ENCODE results near the gene RFT1.
"Not testable (repeated sequence)": the region's sequence is repeated elsewhere in the genome, so short reads cannot be mapped to it uniquely, and the experiment has no call there.

The RFT1 gene

DNA sequence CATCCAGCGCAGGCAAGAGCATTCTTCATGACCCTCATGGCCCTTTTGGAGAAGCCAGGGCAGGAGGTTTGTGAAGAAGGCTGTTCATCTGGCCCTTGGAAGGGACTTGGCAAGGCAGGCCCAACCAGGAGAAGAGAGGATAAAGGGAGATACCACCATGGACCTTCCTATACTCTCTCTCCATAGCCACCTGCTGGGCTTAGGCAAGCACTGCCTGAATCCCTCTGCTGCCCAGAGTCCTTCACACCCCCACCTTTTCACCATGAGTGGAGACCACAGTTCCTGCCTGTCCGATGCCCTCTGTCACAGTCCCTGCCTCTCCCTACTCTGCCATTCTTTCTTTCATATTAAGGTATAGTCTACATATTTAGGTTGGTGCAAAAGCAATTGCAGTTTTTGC lies 73.8 kb downstream of the RFT1 start:
- intact Hi-C loops (cut with DNase I) = no loop called here
- no peak for DNase-seq

GRCh38 chr3:53054233-53054632 lies 76.0 kb downstream of the RFT1 start:
- intact Hi-C loops (cut with DNase I); DNase-seq: not testable (repeated sequence)

DNA sequence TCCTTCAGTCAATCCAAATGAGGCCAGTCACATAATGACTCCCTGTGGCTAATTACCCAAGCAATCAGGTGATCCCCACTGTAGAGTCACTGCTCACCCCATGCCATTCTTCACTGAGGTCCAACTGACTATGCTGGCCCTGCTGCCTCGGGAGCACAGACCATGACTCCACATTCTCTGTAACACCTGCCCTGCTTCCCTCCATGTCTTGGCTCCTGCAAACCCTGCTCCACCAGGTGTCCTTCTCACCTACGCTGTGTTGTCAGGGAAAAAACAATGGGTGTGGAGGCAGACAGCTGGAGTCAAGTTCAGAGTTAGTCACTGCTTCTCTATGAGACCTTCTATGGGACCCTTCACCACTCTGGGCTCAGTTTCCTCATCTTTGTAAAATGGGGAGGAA lies 78.3 kb downstream of the RFT1 start:
- intact Hi-C loops (cut with DNase I) = no loop called here

DNA sequence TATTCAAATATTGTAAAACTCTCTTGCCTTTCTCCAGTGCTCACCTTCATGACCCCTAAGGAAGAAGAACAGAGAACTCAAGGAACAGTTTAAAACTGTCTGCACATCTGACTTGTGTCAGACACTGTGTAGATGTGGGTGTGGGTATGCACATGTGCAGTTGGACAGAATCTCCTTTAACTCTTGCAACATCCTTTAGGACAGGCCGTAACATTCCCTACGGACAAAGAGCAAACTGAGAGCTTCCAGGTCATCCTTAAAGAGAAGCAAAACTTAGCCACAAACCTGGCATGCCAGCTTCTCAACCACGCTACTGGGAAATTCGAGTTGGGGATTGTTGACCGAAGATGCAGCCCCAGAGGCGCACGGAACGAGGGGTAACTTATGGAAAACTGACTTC lies 80.2 kb downstream of the RFT1 start:
- DNase-seq = no peak
- intact Hi-C loops (cut with DNase I) = loop anchor here (5.0 kb wide), 1 partner anchor 363 kb away; the partner anchor contains the start of genes GNL3 and PBRM1

More for the DNA sequence above, 78.3 kb downstream of the RFT1 start:
- DNase-seq = no peak

DNA sequence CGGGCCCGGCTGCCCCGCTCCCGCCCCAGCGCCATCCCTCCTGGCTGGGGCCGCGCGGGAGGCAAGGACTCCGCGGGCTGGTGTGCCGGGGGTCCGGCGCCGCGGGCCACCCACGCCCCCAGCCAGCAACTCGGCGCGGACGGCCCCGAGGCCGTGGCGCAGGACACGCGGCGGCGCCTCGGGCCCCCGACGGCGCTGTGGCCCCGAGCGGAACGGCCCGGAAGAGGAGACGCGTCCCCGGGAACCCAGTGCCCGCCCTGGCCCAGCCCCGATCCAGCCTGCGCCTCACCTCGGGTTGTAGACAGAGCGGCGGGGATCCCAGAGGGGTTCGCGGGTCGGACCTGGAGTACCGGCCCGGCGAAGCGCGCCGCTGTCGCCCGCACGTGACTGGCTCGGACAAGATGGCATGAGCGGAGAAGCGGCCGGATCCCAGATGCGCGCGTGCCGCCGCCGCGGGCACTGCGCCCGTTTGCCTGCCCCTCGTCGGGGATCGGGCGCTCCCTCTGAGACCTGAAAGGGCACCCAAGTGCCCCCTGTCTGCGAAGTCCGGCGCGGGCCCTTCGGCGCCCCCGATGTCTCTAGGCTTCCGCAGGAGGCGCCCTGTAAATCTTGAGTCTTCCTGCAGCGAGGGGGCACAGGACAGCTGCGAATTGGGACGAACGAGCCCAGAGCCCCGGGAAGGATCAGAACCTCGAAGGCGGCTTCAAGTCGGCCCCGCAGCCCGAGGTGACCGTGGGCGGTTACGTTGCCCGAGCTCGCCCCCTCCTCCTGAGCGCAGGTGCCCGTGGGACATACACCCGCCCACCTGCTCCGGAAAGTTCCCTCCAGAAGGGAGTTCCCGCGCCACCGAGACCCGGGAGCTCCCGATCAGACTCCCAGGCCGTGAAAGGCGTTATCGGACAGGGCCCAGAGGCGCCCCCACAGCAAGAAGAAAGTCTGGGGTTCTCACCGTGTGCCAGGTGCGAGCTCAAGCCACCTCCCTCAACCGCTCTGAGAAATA lies 83.8 kb downstream of the RFT1 start:
- intact Hi-C loops (cut with DNase I) = loop anchor here (5.0 kb wide), 1 partner anchor 359 kb away; the partner anchor contains the start of genes GNL3 and PBRM1
- DNase-seq = peak; percentile 7 to 77 (median 52)

DNA sequence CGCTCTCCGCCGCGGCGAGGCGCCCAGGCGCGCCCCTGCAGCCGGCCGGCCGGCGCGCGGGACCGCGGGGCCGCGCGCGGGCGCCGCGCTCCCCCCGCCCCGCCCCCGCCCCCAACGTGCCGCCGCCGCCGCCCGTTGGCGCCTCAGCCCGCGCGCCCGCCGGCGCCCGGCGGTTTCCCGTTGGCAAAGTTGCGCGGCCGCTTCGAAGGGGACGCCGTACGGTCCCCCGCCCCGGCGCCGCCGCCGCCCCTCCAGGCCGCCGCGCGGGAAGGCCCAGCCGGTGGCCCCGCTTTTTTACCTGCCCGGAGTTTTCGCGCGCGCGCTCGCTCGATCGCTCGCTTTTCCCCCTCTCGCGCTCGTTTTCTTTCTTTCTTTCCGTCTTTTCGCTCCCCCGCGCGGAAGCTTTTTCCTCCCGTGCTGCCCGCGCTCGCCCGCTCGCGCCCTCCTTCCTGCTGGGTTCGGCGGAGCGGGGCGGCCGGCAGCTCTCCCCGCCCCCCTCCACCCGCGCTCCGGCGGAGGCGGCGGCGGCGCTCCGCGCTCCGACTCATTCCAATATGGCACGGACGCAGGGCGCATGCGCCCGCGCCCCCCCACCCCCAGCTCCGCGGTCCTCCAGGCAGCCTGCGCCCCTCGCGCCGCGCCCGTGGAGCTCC lies 84.6 kb downstream of the RFT1 start, which contains the start of gene SFMBT1:
SFMBT1 (minus strand) TSS at position 556 of the 653 bp plus-strand sequence. CDS start 76,945 bp downstream, outside the sequence.
- intact Hi-C loops (cut with DNase I) = loop anchor here (5.0 kb wide), 1 partner anchor 358 kb away; the partner anchor contains the start of genes GNL3 and PBRM1
- DNase-seq = peak in 41 of 42 donors; percentile 24 to 87 (median 69)

DNA sequence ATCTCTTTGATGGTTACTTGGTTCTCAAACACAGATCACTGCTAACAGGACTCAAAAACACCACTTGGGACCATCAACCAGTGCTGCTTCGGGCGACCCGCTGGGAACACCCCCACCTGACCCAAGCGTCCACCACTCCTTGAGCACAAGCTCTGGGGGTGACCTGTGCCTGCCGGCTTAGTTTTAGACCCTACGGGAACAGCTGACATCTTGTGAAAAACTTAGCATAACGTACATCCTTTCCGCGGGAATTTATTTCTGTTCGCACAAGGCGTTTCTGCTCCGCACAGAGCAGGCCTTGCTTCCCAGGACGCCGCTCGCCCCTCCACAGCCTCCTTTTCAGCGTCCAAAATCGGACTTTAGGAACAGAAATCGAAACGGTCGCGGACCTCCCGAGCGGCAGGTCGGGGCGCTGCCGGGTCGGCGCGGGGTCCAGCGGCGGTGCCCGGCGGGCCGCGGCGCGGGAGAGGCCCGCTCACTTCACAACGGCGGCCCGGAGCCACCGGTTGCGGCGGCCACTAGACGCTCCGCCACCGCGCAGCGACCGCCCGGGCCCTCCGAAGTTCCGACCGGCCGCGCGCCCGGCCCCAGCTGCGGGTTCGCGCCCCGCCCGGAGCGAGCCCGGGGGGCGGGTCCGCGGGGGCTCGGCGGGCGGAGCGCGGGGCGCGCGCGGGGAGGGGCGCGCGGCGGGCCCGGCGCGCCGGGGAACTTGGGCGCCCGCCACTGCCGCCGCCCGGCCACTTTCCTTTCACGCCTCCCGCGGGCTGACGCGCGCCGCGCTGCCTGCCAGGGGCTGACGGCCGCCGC lies 85.3 kb downstream of the RFT1 start:
- peak in 41 of 42 donors; percentile 28 to 86 (median 62) for DNase-seq
- intact Hi-C loops (cut with DNase I) = loop anchor here (5.0 kb wide), 1 partner anchor 358 kb away; the partner anchor contains the start of genes GNL3 and PBRM1

- DNase-seq = peak in 1 of 42 donors; percentile 33
- intact Hi-C loops (cut with DNase I) = no loop called here
These were observed 85.9 kb downstream of the RFT1 start for GRCh38 chr3:53044371-53044710.

DNA sequence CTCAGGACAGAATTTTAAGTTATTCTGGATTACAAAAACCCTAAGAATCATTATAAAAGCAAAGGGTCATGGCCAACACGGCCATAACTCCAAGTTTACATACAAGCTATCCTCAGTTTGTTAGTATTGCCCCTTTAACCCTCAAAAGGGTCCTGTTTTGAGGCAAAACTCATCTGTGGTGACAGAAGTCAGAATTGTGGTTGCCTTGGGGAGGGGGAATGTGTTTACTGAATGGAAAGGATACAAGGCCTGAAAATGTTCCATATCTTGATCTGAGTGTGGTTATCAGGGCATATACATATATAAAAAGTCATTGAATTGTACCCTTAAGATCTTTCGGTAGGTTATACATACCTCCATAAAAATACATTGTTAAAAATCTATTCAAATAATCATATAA lies 86.5 kb downstream of the RFT1 start:
- intact Hi-C loops (cut with DNase I) = no loop called here
- DNase-seq = no peak

GRCh38 chr3:53042651-53043050 lies 87.6 kb downstream of the RFT1 start:
- peak in 1 of 42 donors; percentile 31 for DNase-seq
- intact Hi-C loops (cut with DNase I) = no loop called here

DNA sequence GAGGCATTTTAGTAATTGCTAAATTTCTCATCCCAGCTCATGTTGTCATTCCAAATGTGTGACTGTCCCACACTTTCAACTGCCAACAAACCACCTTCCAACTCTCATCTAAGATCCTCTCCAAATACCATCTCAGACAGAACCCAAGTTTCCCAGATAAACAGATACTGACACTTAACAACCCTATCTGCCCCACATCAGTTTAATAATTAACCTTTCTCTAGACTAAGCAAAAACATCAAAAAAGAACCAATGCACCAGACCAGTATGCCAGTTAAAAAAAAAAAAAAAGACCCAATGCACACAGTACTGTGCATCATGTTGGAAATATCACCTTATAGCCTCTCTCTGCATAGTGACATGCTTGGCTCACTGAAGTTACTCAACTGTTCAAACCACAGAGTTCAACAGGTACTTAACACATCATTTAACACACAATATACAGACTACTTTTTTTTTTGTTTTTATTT lies 89.8 kb downstream of the RFT1 start:
- no peak for DNase-seq
- intact Hi-C loops (cut with DNase I) = no loop called here

GRCh38 chr3:53039376-53039752 lies 90.9 kb downstream of the RFT1 start:
- intact Hi-C loops (cut with DNase I) = no loop called here
- no peak for DNase-seq

DNA sequence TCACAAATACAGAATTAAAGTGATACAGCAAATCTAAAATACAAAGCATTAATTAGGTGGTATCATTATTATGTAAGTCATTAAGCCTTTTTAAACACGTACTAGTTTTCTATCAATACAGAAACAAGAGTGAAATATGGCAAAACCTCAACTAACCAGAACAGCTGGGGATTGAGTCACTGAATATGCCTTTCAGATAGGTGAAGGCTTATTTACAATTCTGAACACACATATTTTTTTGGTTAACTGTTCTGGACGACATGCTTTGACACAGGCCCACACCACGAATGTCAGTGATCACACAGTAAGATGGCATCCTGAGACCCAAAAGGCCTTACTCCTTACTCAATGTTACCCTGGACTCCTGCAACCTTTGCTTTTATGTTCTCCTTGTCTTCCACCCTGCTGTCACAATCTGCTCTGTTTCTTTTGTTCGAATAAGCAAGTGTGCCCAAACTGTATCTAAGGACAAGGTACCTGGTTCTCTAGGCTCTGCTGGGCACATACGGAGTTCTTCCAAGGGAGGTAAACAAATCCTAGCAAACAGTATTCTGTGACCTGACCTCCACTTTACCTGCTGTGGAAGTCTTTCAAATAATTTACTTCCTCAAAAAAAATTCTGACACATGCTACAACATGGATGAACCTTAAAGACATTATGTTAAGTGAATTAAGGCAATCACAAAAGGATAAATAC lies 91.4 kb downstream of the RFT1 start:
- DNase-seq = peak in 1 of 42 donors; percentile 22
- intact Hi-C loops (cut with DNase I) = no loop called here

All from head of caudate nucleus (tissue), 42 donors.